ENCODE results near the gene SAMD3. TPM values are rescaled to one million over a fixed set of nuclear protein-coding genes. Genes with fewer than 3 reads are reported as not detected.

Gene SAMD3
- total and polyA plus RNA-seq, 2 of the 4 experiments (the other 2 are of a cell fraction): 3.0 to 3.9 TPM

DNA sequence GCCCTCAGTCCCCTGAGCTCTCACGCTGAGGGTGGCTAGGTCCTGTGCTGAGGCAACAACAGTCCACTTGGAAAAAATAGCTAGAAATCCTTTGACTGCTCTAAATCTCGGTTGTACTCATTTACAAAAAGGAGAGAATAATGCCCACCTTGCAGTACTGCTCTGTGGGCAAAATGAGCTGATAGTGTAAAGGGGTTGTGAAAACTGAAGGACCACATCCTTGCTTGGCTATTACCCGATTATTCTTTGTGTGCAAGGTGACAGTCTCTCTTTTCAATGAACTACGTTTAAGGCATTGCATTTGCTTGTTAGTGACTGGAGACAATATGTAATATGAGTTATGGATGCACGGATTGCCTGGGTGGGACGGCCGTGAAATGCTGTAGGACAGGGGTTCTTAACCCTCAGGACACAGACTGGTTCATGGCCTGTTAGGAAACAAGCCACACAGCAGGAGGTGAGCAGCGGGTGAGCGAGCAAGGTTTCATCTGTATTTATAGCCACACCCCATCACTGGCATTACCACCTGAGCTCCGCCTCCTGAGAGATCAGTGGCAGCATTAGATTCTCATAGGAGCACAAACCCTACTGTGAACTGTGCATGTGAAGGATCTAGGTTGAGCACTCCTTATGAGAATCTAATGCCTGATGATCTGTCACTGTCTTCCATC, 14.6 kb downstream of the SAMD3 start:
- no peak overlapping the region for H3K9ac ChIP-seq (ENCODE audit: low read depth, low read length)
- no peaks in the 10 kb centered on the region for H3K36me3 ChIP-seq (ENCODE audit: control insufficient read depth, insufficient read depth, low read length)
- no peaks in the 10 kb centered on the region for H3K9me1 ChIP-seq (ENCODE audit: insufficient read depth, low read length)
- H2BK120ac ChIP-seq (ENCODE audit: low read depth, low read length): no peak overlapping the region
- 82% methylated on average over 2 of the region's 10 CpGs; no CpG with 5 or more reads in 1 of the 2 experiments for WGBS, 2 experiments (ENCODE audit: extremely low coverage in 2 of 2, insufficient read length in 1 of 2)
- no peak overlapping the region for H4K5ac ChIP-seq (ENCODE audit: low read depth, low read length)
- H4K91ac ChIP-seq (ENCODE audit: insufficient read depth, low read depth, low read length): no peak overlapping the region
- H3K4me2 ChIP-seq (ENCODE audit: low read depth, low read length): no peak overlapping the region
- no peak for TF ChIP-seq RCOR1 (IDR thresholded peaks at IDR 0.05; ENCODE audit: insufficient replicate concordance, low read length)
- TF ChIP-seq RFX5 (IDR thresholded peaks at IDR 0.05; ENCODE audit: low read depth, low read length): no peak
- no peak for TF ChIP-seq CHD1 (IDR thresholded peaks at IDR 0.05; ENCODE audit: low read depth, low read length)
- TF ChIP-seq MXI1 (IDR thresholded peaks at IDR 0.05; ENCODE audit: borderline replicate concordance, low read depth, low read length): no peak
- TF ChIP-seq, protein P1, sequence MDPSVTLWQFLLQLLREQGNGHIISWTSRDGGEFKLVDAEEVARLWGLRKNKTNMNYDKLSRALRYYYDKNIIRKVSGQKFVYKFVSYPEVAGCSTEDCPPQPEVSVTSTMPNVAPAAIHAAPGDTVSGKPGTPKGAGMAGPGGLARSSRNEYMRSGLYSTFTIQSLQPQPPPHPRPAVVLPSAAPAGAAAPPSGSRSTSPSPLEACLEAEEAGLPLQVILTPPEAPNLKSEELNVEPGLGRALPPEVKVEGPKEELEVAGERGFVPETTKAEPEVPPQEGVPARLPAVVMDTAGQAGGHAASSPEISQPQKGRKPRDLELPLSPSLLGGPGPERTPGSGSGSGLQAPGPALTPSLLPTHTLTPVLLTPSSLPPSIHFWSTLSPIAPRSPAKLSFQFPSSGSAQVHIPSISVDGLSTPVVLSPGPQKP (IDR thresholded peaks at IDR 0.05; ENCODE audit: borderline replicate concordance, low read depth, low read length): no peak
- TF ChIP-seq, protein P2, sequence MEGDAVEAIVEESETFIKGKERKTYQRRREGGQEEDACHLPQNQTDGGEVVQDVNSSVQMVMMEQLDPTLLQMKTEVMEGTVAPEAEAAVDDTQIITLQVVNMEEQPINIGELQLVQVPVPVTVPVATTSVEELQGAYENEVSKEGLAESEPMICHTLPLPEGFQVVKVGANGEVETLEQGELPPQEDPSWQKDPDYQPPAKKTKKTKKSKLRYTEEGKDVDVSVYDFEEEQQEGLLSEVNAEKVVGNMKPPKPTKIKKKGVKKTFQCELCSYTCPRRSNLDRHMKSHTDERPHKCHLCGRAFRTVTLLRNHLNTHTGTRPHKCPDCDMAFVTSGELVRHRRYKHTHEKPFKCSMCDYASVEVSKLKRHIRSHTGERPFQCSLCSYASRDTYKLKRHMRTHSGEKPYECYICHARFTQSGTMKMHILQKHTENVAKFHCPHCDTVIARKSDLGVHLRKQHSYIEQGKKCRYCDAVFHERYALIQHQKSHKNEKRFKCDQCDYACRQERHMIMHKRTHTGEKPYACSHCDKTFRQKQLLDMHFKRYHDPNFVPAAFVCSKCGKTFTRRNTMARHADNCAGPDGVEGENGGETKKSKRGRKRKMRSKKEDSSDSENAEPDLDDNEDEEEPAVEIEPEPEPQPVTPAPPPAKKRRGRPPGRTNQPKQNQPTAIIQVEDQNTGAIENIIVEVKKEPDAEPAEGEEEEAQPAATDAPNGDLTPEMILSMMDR (conservative IDR thresholded peaks at IDR 0.05; ENCODE audit: low read depth, low read length): no peak
- TF ChIP-seq SMC3 (IDR thresholded peaks at IDR 0.05; ENCODE audit: low read depth, low read length): no peak
- no peak for TF ChIP-seq CEBPB (IDR thresholded peaks at IDR 0.05; ENCODE audit: low read depth, low read length)
- H3K4me1 ChIP-seq (ENCODE audit: control insufficient read depth, insufficient read depth, low read length): no peaks in the 10 kb centered on the region
- no peak overlapping the region for H2AFZ ChIP-seq (replicated peaks; ENCODE audit: low read length, poor library complexity)
- no TSS peak for BruUV-seq (replicated peaks)
- CTCF ChIA-PET: interaction anchor here (0.6 kb wide), 1 partner anchor 490 kb away, joined by 3 read pairs; no protein-coding TSS in a partner anchor
- H3K56ac ChIP-seq (ENCODE audit: extremely low read depth, insufficient read depth, low read length): no peak overlapping the region
- H3K9me3 ChIP-seq (ENCODE audit: control insufficient read depth, insufficient read depth, low read length): no peaks in the 10 kb centered on the region
- no peak overlapping the region for H2BK20ac ChIP-seq (ENCODE audit: low read depth, low read length)
- H4K20me1 ChIP-seq (ENCODE audit: insufficient read depth, low read length): no peaks in the 10 kb centered on the region
- H3K79me1 ChIP-seq (ENCODE audit: low read depth in 1 of 2, low read length in 2 of 2): no peaks in the 10 kb centered on the region
- in situ Hi-C loops (cut with MboI; ENCODE audit: low sequenced_read_pairs): no loop called here
- no peak overlapping the region for H3K4me3 ChIP-seq (ENCODE audit: insufficient read depth, low read depth, low read length)
- no peak overlapping the region for H3K18ac ChIP-seq (ENCODE audit: low read depth, low read length)
- no peak overlapping the region for H3K4ac ChIP-seq (ENCODE audit: low read depth, low read length)
- DNase-seq (no peak), ATAC-seq (ENCODE audit: low read depth) (no peak)
- H3K23ac ChIP-seq (ENCODE audit: low read depth, low read length): no peak overlapping the region
- dilution Hi-C loops (cut with HindIII; ENCODE audit: low sequenced_read_pairs, unreplicated experiment): no loop called here
- no peak overlapping the region for H3K14ac ChIP-seq (replicated peaks; ENCODE audit: low read depth, low read length)
- no peak overlapping the region for H2AK9ac ChIP-seq (replicated peaks; ENCODE audit: low read depth, low read length, poor library complexity)
- H2BK15ac ChIP-seq (ENCODE audit: low read depth, low read length): no peak overlapping the region
- H2BK5ac ChIP-seq (ENCODE audit: low read depth, low read length, poor library complexity, severe bottlenecking): no peak overlapping the region
- H4K8ac ChIP-seq (ENCODE audit: low read depth in 2 of 2, low read length in 2 of 2): no peak overlapping the region
- H3K27ac ChIP-seq (ENCODE audit: insufficient read depth, low read length): no peak overlapping the region
- H3K27me3 ChIP-seq (ENCODE audit: control insufficient read depth, insufficient read depth, low read length): no peaks in the 10 kb centered on the region
- H2AK5ac ChIP-seq (ENCODE audit: low read depth, low read length): no peak overlapping the region
- POLR2A ChIA-PET (ENCODE audit: unreplicated experiment): no interaction called here
- intact Hi-C loops (cut with micrococcal nuclease): no loop called here
